SK-N-SH (cell line): ENCODE measurements around the gene HECW1. TPM values are rescaled to one million over a fixed set of nuclear protein-coding genes. Genes with fewer than 3 reads are reported as not detected.

ENCODE experiments used
- CTCF ChIA-PET: fragments of 300-600, 350-600 bp; formaldehyde crosslinking; extraction: SDS; loops from one replicate; lab custom pipeline; 2021; lab: Yijun Ruan, JAX
- POLR2A ChIA-PET: fragments of 350-600 bp; sonication (Branson Sonifier 250); formaldehyde crosslinking; extraction: SDS; loops from one replicate; lab custom pipeline; 2020; ENCODE audit warnings: antibody characterized with exemption, inconsistent platforms; lab: Yijun Ruan, JAX
- DNase-seq: peaks from one replicate; pipeline ENCODE4 v3.0.0; 2012
- H2AFZ ChIP-seq: fragments of 200-600 bp; sonication (generic); 2 replicates; pipeline ENCODE4 v1.8.1; 2016; ENCODE audit warnings: antibody characterized with exemption, mild to moderate bottlenecking, low read depth
- H3F3A ChIP-seq: fragments of 200-600 bp; sonication (generic); replicated peaks from 2 replicates; pipeline ENCODE3; 2016; ENCODE audit warnings: antibody characterized with exemption, mild to moderate bottlenecking; ENCODE audit not compliant: insufficient read depth
- H3K27ac ChIP-seq, 2 experiments: fragments of 200-500 bp in 1 of 2; fragments of 200-600 bp in 1 of 2; sonication (Bioruptor generic) in 1 of 2; sonication (generic), shearing (Covaris generic) in 1 of 2; 2 replicates each; pipeline versions ENCODE4 v1.5.1 to v1.6.1; 2014 to 2016; ENCODE audit warnings: low read depth in 2 of 2, inconsistent platforms in 1 of 2, low read length in 1 of 2, mild to moderate bottlenecking in 1 of 2, mixed read lengths in 1 of 2
- H3K27me3 ChIP-seq: fragments of 200-600 bp; sonication (generic), shearing (Covaris generic); 2 replicates; pipeline ENCODE4 v1.6.1; 2016; ENCODE audit warnings: mixed run types; ENCODE audit not compliant: insufficient read depth
- H3K36me3 ChIP-seq, 2 experiments: fragments of 200-500 bp in 1 of 2; fragments of 200-600 bp in 1 of 2; sonication (Bioruptor generic) in 1 of 2; sonication (generic) in 1 of 2; replicated peaks in 1 of 2; 2 replicates each; pipeline versions ENCODE3 to v1.5.1; 2014 to 2016; ENCODE audit warnings: low read length in 1 of 2, mild to moderate bottlenecking in 1 of 2; ENCODE audit not compliant: insufficient read depth in 2 of 2, control insufficient read depth in 1 of 2
- H3K4me1 ChIP-seq, 2 experiments: fragments of 200-500 bp in 1 of 2; fragments of 200-600 bp in 1 of 2; sonication (Bioruptor generic) in 1 of 2; sonication (generic), shearing (Covaris generic) in 1 of 2; 2 replicates each; pipeline versions ENCODE4 v1.5.1 to v1.6.1; 2014 to 2016; ENCODE audit warnings: low read depth in 1 of 2, low read length in 1 of 2, mixed run types in 1 of 2; ENCODE audit not compliant: insufficient read depth in 2 of 2, control insufficient read depth in 1 of 2
- H3K4me2 ChIP-seq: fragments of 200-600 bp; sonication (generic), shearing (Covaris generic); 2 replicates; pipeline ENCODE4 v1.6.1; 2017; ENCODE audit warnings: mixed run types
- H3K4me3 ChIP-seq, 2 experiments: fragments of 200-500 bp in 1 of 2; fragments of 200-600 bp in 1 of 2; sonication (Bioruptor generic) in 1 of 2; sonication (generic), shearing (Covaris generic) in 1 of 2; 2 replicates each; pipeline versions ENCODE4 v1.5.1 to v1.8.1; 2014 to 2016; ENCODE audit warnings: low read depth in 2 of 2, inconsistent platforms in 1 of 2, low read length in 1 of 2, mild to moderate bottlenecking in 1 of 2, mixed read lengths in 1 of 2, moderate library complexity in 1 of 2
- H3K79me2 ChIP-seq: fragments of 200-600 bp; sonication (generic); 2 replicates; pipeline ENCODE4 v1.8.1; 2017; ENCODE audit warnings: mild to moderate bottlenecking; ENCODE audit not compliant: insufficient read depth
- H3K9ac ChIP-seq: fragments of 200-600 bp; sonication (generic); 2 replicates; pipeline ENCODE4 v1.6.1; 2017; ENCODE audit warnings: mixed run types
- H3K9me2 ChIP-seq: fragments of 200-600 bp; sonication (generic); 2 replicates; pipeline ENCODE4 v1.6.1; 2017; ENCODE audit warnings: mixed run types
- H3K9me3 ChIP-seq: fragments of 200-600 bp; sonication (generic); 2 replicates; pipeline ENCODE4 v1.6.1; 2017; ENCODE audit warnings: mixed run types, mild to moderate bottlenecking, moderate library complexity
- H4K20me1 ChIP-seq: fragments of 200-600 bp; sonication (generic); 2 replicates; pipeline ENCODE4 v1.6.1; 2017; ENCODE audit warnings: mild to moderate bottlenecking, mixed run types; ENCODE audit not compliant: insufficient read depth
- ELF1 ChIP-seq: IDR thresholded peaks from 2 replicates; pipeline ENCODE4 v1.4.0; 2012
- EZH2phosphoT487 ChIP-seq: fragments of 200-600 bp; sonication (generic); IDR thresholded peaks from 2 replicates; pipeline ENCODE4 v1.6.1; 2017; ENCODE audit warnings: low read depth, mixed run types, mild to moderate bottlenecking, antibody characterized with exemption, moderate library complexity, borderline replicate concordance
- FOXJ3 ChIP-seq: sonication (generic); formaldehyde crosslinking; IDR thresholded peaks from 2 replicates; pipeline ENCODE4 v1.5.1; 2020; ENCODE audit warnings: mild to moderate bottlenecking, missing genetic modification reagents
- GABPA ChIP-seq: IDR thresholded peaks from 2 replicates; pipeline ENCODE4 v1.4.0; 2012; ENCODE audit warnings: low read depth, mild to moderate bottlenecking
- JUND ChIP-seq: IDR thresholded peaks from 2 replicates; pipeline ENCODE4 v1.4.0; 2012
- MEF2A ChIP-seq: IDR thresholded peaks from 2 replicates; pipeline ENCODE4 v1.4.0; 2012; ENCODE audit warnings: low read depth, borderline replicate concordance
- MXI1 ChIP-seq: IDR thresholded peaks from 2 replicates; pipeline ENCODE4 v1.6.1; 2012; ENCODE audit warnings: mild to moderate bottlenecking, low read depth, low read length, improper control_type of control experiment
- NFIC ChIP-seq: IDR thresholded peaks from 2 replicates; pipeline ENCODE4 v1.4.0; 2012; ENCODE audit warnings: borderline replicate concordance
- POLR2AphosphoS5 ChIP-seq: IDR thresholded peaks from 2 replicates; pipeline ENCODE4 v1.6.1; 2012; ENCODE audit warnings: low read depth, low read length
- RAD21 ChIP-seq: IDR thresholded peaks from 2 replicates; pipeline ENCODE4 v1.6.1; 2012; ENCODE audit warnings: mild to moderate bottlenecking, low read length
- SIN3A ChIP-seq: IDR thresholded peaks from 2 replicates; pipeline ENCODE4 v1.6.1; 2012; ENCODE audit warnings: low read depth, mild to moderate bottlenecking, low read length, moderate library complexity, borderline replicate concordance
- TCF12 ChIP-seq: IDR thresholded peaks from 2 replicates; pipeline ENCODE4 v1.4.0; 2012
- TEAD4 ChIP-seq: IDR thresholded peaks from 2 replicates; pipeline ENCODE4 v1.4.0; 2012; ENCODE audit warnings: mild to moderate bottlenecking, borderline replicate concordance; ENCODE audit not compliant: insufficient read depth
- WGBS: methylation state at CpG from one replicate; pipeline ENCODE4 v1.1.6; 2017; ENCODE audit warnings: low lambda C conversion rate; 5-methylcytosine and 5-hydroxymethylcytosine counted together
- polyA plus RNA-seq, 3 experiments: library from polyadenylated mRNA; depleted of rRNA; stranded (reverse); fragments of >200 nt; gene quantifications; 2 replicates each; pipeline ENCODE4 v1.2.3, GENCODE V29; 2012
- TF ChIP-seq, protein P1 (sequence below): fragments of 150-350 bp; IDR thresholded peaks from 2 replicates; pipeline ENCODE4 v1.6.1; 2017; ENCODE audit warnings: antibody characterized with exemption, low read length, low read depth, borderline replicate concordance
- TF ChIP-seq, protein P2 (sequence below): fragments of 150-350 bp; IDR thresholded peaks from 2 replicates; pipeline ENCODE4 v1.6.1; 2016; ENCODE audit warnings: mild to moderate bottlenecking, low read depth, low read length
- TF ChIP-seq, protein P3 (sequence below): IDR thresholded peaks from 2 replicates; pipeline ENCODE4; 2012
- TF ChIP-seq, protein P4 (sequence below): fragments of 200-600 bp; sonication (generic); IDR thresholded peaks from 2 replicates; pipeline ENCODE4 v1.6.1; 2017; ENCODE audit warnings: antibody characterized with exemption, mild to moderate bottlenecking, moderate library complexity
- TF ChIP-seq, protein P5 (sequence below): IDR thresholded peaks from 2 replicates; pipeline ENCODE4 v1.4.0; 2012; ENCODE audit warnings: low read depth

Gene HECW1
- polyA plus RNA-seq, 1 of the 3 experiments (the other 2 are of a cell fraction): not detected

DNA sequence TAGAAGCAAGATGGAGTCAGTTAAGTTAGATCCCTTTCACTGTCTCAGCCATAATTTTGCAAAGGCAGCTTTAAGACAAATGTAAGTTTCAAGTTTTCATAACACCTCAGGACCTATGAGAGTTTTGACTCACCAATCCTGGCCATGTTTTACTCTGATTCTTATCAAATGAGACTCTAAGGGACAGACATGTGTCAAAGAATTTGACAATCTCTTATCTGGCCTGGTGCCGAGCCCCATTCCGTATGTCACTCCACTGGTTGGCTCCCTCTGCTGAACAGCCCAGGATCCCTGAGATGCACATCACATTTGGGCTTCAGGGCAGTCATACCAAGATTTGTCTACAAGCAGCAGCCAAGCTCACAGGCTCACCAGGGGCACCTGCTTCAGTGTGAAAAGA is 282.9 kb downstream of the HECW1 start (continued):
- TF ChIP-seq, protein P1, sequence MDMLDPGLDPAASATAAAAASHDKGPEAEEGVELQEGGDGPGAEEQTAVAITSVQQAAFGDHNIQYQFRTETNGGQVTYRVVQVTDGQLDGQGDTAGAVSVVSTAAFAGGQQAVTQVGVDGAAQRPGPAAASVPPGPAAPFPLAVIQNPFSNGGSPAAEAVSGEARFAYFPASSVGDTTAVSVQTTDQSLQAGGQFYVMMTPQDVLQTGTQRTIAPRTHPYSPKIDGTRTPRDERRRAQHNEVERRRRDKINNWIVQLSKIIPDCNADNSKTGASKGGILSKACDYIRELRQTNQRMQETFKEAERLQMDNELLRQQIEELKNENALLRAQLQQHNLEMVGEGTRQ: no peak
- TF ChIP-seq, protein P2, sequence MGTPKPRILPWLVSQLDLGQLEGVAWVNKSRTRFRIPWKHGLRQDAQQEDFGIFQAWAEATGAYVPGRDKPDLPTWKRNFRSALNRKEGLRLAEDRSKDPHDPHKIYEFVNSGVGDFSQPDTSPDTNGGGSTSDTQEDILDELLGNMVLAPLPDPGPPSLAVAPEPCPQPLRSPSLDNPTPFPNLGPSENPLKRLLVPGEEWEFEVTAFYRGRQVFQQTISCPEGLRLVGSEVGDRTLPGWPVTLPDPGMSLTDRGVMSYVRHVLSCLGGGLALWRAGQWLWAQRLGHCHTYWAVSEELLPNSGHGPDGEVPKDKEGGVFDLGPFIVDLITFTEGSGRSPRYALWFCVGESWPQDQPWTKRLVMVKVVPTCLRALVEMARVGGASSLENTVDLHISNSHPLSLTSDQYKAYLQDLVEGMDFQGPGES: no peak
- TF ChIP-seq RAD21 (no peak), ELF1 (no peak)
- TF ChIP-seq, all 33 proteins: peak for 0

DNA sequence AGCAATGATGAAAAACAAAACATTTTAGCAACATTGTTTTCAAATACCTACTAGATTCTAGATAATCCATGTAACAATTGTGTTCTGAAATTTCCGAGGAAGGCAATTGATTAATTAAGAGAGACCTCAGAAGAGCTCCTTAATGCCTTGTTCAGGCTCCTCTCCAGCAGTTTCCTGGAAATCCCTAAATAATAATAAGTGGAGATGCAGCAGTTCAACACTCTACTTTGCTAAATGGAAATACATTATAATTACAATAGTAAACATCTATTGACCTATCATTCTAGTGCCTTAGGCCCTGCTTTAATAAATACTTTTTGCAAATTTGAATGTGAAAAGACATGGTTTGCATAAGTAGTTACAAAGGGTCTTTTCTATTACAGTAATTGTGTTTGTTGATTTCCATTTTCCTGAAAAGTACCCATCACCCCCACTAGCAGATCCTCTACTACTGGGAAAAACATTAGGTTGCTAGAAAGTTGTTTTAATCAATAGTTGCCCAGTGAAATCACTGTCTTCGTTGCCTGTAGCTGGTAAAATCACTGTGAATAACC is 283.8 kb downstream of the HECW1 start:
- H3K9me2 ChIP-seq: no peaks in the 10 kb centered on the region
- H3K4me3 ChIP-seq: no peak overlapping the region
- H3K9ac ChIP-seq: no peak overlapping the region
- H2AFZ ChIP-seq: no peak overlapping the region
- H3K79me2 ChIP-seq: no peaks in the 10 kb centered on the region
- no peak overlapping the region for H3K27ac ChIP-seq
- no peaks in the 10 kb centered on the region for H3K36me3 ChIP-seq
- ChIA-PET POLR2A (no interaction called here), CTCF (interaction anchor here (1.0 to 1.3 kb wide), 2 partner anchors 20 to 22 kb away, joined by 3 read pairs; no protein-coding TSS in a partner anchor)
- no peaks in the 10 kb centered on the region for H3K9me3 ChIP-seq
- DNase-seq: no peak
- H3F3A ChIP-seq: no peaks in the 10 kb centered on the region
- TF ChIP-seq TEAD4: no peak
- TF ChIP-seq FOXJ3 (CRISPR knock-in tag): no peak
- TF ChIP-seq MEF2A: no peak
- TF ChIP-seq TCF12: no peak
- TF ChIP-seq GABPA: no peak
- no peak for TF ChIP-seq SIN3A
- TF ChIP-seq, protein P3, sequence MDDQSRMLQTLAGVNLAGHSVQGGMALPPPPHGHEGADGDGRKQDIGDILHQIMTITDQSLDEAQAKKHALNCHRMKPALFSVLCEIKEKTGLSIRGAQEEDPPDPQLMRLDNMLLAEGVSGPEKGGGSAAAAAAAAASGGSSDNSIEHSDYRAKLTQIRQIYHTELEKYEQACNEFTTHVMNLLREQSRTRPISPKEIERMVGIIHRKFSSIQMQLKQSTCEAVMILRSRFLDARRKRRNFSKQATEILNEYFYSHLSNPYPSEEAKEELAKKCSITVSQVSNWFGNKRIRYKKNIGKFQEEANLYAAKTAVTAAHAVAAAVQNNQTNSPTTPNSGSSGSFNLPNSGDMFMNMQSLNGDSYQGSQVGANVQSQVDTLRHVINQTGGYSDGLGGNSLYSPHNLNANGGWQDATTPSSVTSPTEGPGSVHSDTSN: no peak
- TF ChIP-seq, protein P4, sequence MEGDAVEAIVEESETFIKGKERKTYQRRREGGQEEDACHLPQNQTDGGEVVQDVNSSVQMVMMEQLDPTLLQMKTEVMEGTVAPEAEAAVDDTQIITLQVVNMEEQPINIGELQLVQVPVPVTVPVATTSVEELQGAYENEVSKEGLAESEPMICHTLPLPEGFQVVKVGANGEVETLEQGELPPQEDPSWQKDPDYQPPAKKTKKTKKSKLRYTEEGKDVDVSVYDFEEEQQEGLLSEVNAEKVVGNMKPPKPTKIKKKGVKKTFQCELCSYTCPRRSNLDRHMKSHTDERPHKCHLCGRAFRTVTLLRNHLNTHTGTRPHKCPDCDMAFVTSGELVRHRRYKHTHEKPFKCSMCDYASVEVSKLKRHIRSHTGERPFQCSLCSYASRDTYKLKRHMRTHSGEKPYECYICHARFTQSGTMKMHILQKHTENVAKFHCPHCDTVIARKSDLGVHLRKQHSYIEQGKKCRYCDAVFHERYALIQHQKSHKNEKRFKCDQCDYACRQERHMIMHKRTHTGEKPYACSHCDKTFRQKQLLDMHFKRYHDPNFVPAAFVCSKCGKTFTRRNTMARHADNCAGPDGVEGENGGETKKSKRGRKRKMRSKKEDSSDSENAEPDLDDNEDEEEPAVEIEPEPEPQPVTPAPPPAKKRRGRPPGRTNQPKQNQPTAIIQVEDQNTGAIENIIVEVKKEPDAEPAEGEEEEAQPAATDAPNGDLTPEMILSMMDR: no peak
- TF ChIP-seq POLR2AphosphoS5: no peak
- TF ChIP-seq, protein P2: no peak
- TF ChIP-seq EZH2phosphoT487: no peak
- TF ChIP-seq ELF1: no peak
- no peak for TF ChIP-seq JUND
- TF ChIP-seq, protein P5, sequence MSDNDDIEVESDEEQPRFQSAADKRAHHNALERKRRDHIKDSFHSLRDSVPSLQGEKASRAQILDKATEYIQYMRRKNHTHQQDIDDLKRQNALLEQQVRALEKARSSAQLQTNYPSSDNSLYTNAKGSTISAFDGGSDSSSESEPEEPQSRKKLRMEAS: no peak
- TF ChIP-seq RAD21: no peak
- no peak for TF ChIP-seq MXI1
- no peak for TF ChIP-seq NFIC
- WGBS: 12% methylated on average over 2 of the region's 2 CpGs
- H3K27me3 ChIP-seq: no peaks in the 10 kb centered on the region
- H3K4me2 ChIP-seq: no peak overlapping the region
- H3K4me1 ChIP-seq: no peaks in the 10 kb centered on the region
- no peaks in the 10 kb centered on the region for H4K20me1 ChIP-seq
